SK-N-SH (cell line): ENCODE data around the gene AGFG2. TPM values are rescaled to one million over a fixed set of nuclear protein-coding genes. Genes with fewer than 3 reads are reported as not detected.
"Not testable (repeated sequence)": the region's sequence is repeated elsewhere in the genome, so short reads cannot be mapped to it uniquely, and the experiment has no call there.

Source experiments
- CTCF ChIA-PET: fragments of 300-600, 350-600 bp; formaldehyde crosslinking; extraction: SDS; loops from one replicate; lab custom pipeline; 2021; lab: Yijun Ruan, JAX
- POLR2A ChIA-PET: fragments of 350-600 bp; sonication (Branson Sonifier 250); formaldehyde crosslinking; extraction: SDS; loops from one replicate; lab custom pipeline; 2020; ENCODE audit warnings: antibody characterized with exemption, inconsistent platforms; lab: Yijun Ruan, JAX
- DNase-seq: peaks from one replicate; pipeline ENCODE4 v3.0.0; 2012
- H2AFZ ChIP-seq: fragments of 200-600 bp; sonication (generic); 2 replicates; pipeline ENCODE4 v1.8.1; 2016; ENCODE audit warnings: antibody characterized with exemption, mild to moderate bottlenecking, low read depth
- H3F3A ChIP-seq: fragments of 200-600 bp; sonication (generic); replicated peaks from 2 replicates; pipeline ENCODE3; 2016; ENCODE audit warnings: antibody characterized with exemption, mild to moderate bottlenecking; ENCODE audit not compliant: insufficient read depth
- H3K27ac ChIP-seq, 2 experiments: fragments of 200-500 bp in 1 of 2; fragments of 200-600 bp in 1 of 2; sonication (Bioruptor generic) in 1 of 2; sonication (generic), shearing (Covaris generic) in 1 of 2; 2 replicates each; pipeline versions ENCODE4 v1.5.1 to v1.6.1; 2014 to 2016; ENCODE audit warnings: low read depth in 2 of 2, inconsistent platforms in 1 of 2, low read length in 1 of 2, mild to moderate bottlenecking in 1 of 2, mixed read lengths in 1 of 2
- H3K27me3 ChIP-seq: fragments of 200-600 bp; sonication (generic), shearing (Covaris generic); 2 replicates; pipeline ENCODE4 v1.6.1; 2016; ENCODE audit warnings: mixed run types; ENCODE audit not compliant: insufficient read depth
- H3K36me3 ChIP-seq, 2 experiments: fragments of 200-500 bp in 1 of 2; fragments of 200-600 bp in 1 of 2; sonication (Bioruptor generic) in 1 of 2; sonication (generic) in 1 of 2; replicated peaks in 1 of 2; 2 replicates each; pipeline versions ENCODE3 to v1.5.1; 2014 to 2016; ENCODE audit warnings: low read length in 1 of 2, mild to moderate bottlenecking in 1 of 2; ENCODE audit not compliant: insufficient read depth in 2 of 2, control insufficient read depth in 1 of 2
- H3K4me1 ChIP-seq, 2 experiments: fragments of 200-500 bp in 1 of 2; fragments of 200-600 bp in 1 of 2; sonication (Bioruptor generic) in 1 of 2; sonication (generic), shearing (Covaris generic) in 1 of 2; 2 replicates each; pipeline versions ENCODE4 v1.5.1 to v1.6.1; 2014 to 2016; ENCODE audit warnings: low read depth in 1 of 2, low read length in 1 of 2, mixed run types in 1 of 2; ENCODE audit not compliant: insufficient read depth in 2 of 2, control insufficient read depth in 1 of 2
- H3K4me2 ChIP-seq: fragments of 200-600 bp; sonication (generic), shearing (Covaris generic); 2 replicates; pipeline ENCODE4 v1.6.1; 2017; ENCODE audit warnings: mixed run types
- H3K4me3 ChIP-seq, 2 experiments: fragments of 200-500 bp in 1 of 2; fragments of 200-600 bp in 1 of 2; sonication (Bioruptor generic) in 1 of 2; sonication (generic), shearing (Covaris generic) in 1 of 2; 2 replicates each; pipeline versions ENCODE4 v1.5.1 to v1.8.1; 2014 to 2016; ENCODE audit warnings: low read depth in 2 of 2, inconsistent platforms in 1 of 2, low read length in 1 of 2, mild to moderate bottlenecking in 1 of 2, mixed read lengths in 1 of 2, moderate library complexity in 1 of 2
- H3K79me2 ChIP-seq: fragments of 200-600 bp; sonication (generic); 2 replicates; pipeline ENCODE4 v1.8.1; 2017; ENCODE audit warnings: mild to moderate bottlenecking; ENCODE audit not compliant: insufficient read depth
- H3K9ac ChIP-seq: fragments of 200-600 bp; sonication (generic); 2 replicates; pipeline ENCODE4 v1.6.1; 2017; ENCODE audit warnings: mixed run types
- H3K9me2 ChIP-seq: fragments of 200-600 bp; sonication (generic); 2 replicates; pipeline ENCODE4 v1.6.1; 2017; ENCODE audit warnings: mixed run types
- H3K9me3 ChIP-seq: fragments of 200-600 bp; sonication (generic); 2 replicates; pipeline ENCODE4 v1.6.1; 2017; ENCODE audit warnings: mixed run types, mild to moderate bottlenecking, moderate library complexity
- H4K20me1 ChIP-seq: fragments of 200-600 bp; sonication (generic); 2 replicates; pipeline ENCODE4 v1.6.1; 2017; ENCODE audit warnings: mild to moderate bottlenecking, mixed run types; ENCODE audit not compliant: insufficient read depth
- CTCF ChIP-seq: fragments of 200-600 bp; sonication (generic); IDR thresholded peaks from 2 replicates; pipeline ENCODE4 v1.6.1; 2017; ENCODE audit warnings: antibody characterized with exemption, mild to moderate bottlenecking, moderate library complexity
- EZH2phosphoT487 ChIP-seq: fragments of 200-600 bp; sonication (generic); IDR thresholded peaks from 2 replicates; pipeline ENCODE4 v1.6.1; 2017; ENCODE audit warnings: low read depth, mixed run types, mild to moderate bottlenecking, antibody characterized with exemption, moderate library complexity, borderline replicate concordance
- FOXJ3 ChIP-seq: sonication (generic); formaldehyde crosslinking; IDR thresholded peaks from 2 replicates; pipeline ENCODE4 v1.5.1; 2020; ENCODE audit warnings: mild to moderate bottlenecking, missing genetic modification reagents
- FOXM1 ChIP-seq: IDR thresholded peaks from 2 replicates; pipeline ENCODE4 v1.4.0; 2012; ENCODE audit warnings: low read depth, mild to moderate bottlenecking
- GATA2 ChIP-seq: sonication (generic); formaldehyde crosslinking; IDR thresholded peaks from 2 replicates; pipeline ENCODE4 v1.5.0; 2020; ENCODE audit warnings: mild to moderate bottlenecking, missing genetic modification reagents
- JUND ChIP-seq: IDR thresholded peaks from 2 replicates; pipeline ENCODE4 v1.4.0; 2012
- NRF1 ChIP-seq: IDR thresholded peaks from 2 replicates; pipeline ENCODE4 v1.6.1; 2012; ENCODE audit warnings: low read depth, mild to moderate bottlenecking, low read length
- PBX3 ChIP-seq: IDR thresholded peaks from 2 replicates; pipeline ENCODE4; 2012
- POLR2AphosphoS5 ChIP-seq: IDR thresholded peaks from 2 replicates; pipeline ENCODE4 v1.6.1; 2012; ENCODE audit warnings: low read depth, low read length
- RAD21 ChIP-seq: IDR thresholded peaks from 2 replicates; pipeline ENCODE4 v1.6.1; 2012; ENCODE audit warnings: mild to moderate bottlenecking, low read length
- RCOR1 ChIP-seq: fragments of 150-350 bp; IDR thresholded peaks from 2 replicates; pipeline ENCODE4 v1.6.1; 2017; ENCODE audit warnings: antibody characterized with exemption, low read length
- REST ChIP-seq: IDR thresholded peaks from 2 replicates; pipeline ENCODE4 v1.6.1; 2012; ENCODE audit warnings: mild to moderate bottlenecking, low read depth, low read length, moderate library complexity
- TEAD4 ChIP-seq: IDR thresholded peaks from 2 replicates; pipeline ENCODE4 v1.4.0; 2012; ENCODE audit warnings: mild to moderate bottlenecking, borderline replicate concordance; ENCODE audit not compliant: insufficient read depth
- WGBS: methylation state at CpG from one replicate; pipeline ENCODE4 v1.1.6; 2017; ENCODE audit warnings: low lambda C conversion rate; 5-methylcytosine and 5-hydroxymethylcytosine counted together
- polyA plus RNA-seq, 3 experiments: library from polyadenylated mRNA; depleted of rRNA; stranded (reverse); fragments of >200 nt; gene quantifications; 2 replicates each; pipeline ENCODE4 v1.2.3, GENCODE V29; 2012

AGFG2 gene
- polyA plus RNA-seq, 1 of the 3 experiments (the other 2 are of a cell fraction), result 23.1 TPM

- TF ChIP-seq PBX3 (no peak), TEAD4 (no peak), CTCF (no peak)
Observed at GRCh38 chr7:100540073-100540723, 1.2 kb downstream of the AGFG2 start (continued).

GRCh38 chr7:100541309-100541708 lies 2.3 kb downstream of the AGFG2 start:
- POLR2A ChIA-PET, result interaction anchor here (0.6 kb wide), 1 partner anchor 67 kb away, joined by 3 read pairs; no protein-coding TSS in a partner anchor
- 88% methylated on average over 7 of the region's 7 CpGs for WGBS
- CTCF ChIA-PET, result interaction anchor here (0.9 to 19.1 kb wide), 6 partner anchors 12 to 151 kb away, joined by 3 to 353 read pairs (median 10); partner anchors contain the start of gene NYAP1

GRCh38 chr7:100543586-100543985 lies 4.6 kb downstream of the AGFG2 start:
- Histone ChIP-seq H3K27me3 (no peaks in the 10 kb centered on the region), H3K79me2 (peaks cover 27% of the 10 kb centered on the region; the same call in 1 of the 2 replicates), H3K4me3 (no peak overlapping the region), H3K9me2 (no peaks in the 10 kb centered on the region), H2AFZ (no peak overlapping the region), H3K27ac (no peak overlapping the region), H3K9ac (no peak overlapping the region), H3F3A (peaks cover 36% of the 10 kb centered on the region), H3K36me3 (no peaks in the 10 kb centered on the region), H3K4me2 (no peak overlapping the region), H4K20me1 (no peaks in the 10 kb centered on the region), H3K4me1 (peaks cover 36 to 48% of the 10 kb centered on the region in 2 experiments), H3K9me3 (no peaks in the 10 kb centered on the region)
- ChIA-PET CTCF (interaction anchor here (1.2 to 19.1 kb wide), 6 partner anchors 10 to 89 kb away, joined by 3 to 353 read pairs (median 6); partner anchors contain the start of gene NYAP1), POLR2A (no interaction called here)
- no peak for DNase-seq
- 93% methylated on average over 1 of the region's 1 CpG for WGBS
- TF ChIP-seq EZH2phosphoT487 (no peak), REST (no peak), RCOR1 (no peak), JUND (no peak), PBX3 (no peak), FOXM1 (no peak), RAD21 (no peak), CTCF (no peak), NRF1 (no peak), GATA2 (CRISPR knock-in tag) (no peak), POLR2AphosphoS5 (no peak), FOXJ3 (no peak)

More at GRCh38 chr7:100541309-100541708, 2.3 kb downstream of the AGFG2 start:
- not testable (repeated sequence) for H2AFZ ChIP-seq, H3K27ac ChIP-seq, H3K27me3 ChIP-seq, H3K4me3 ChIP-seq, H3K4me2 ChIP-seq, H3K36me3 ChIP-seq, DNase-seq, H3K9ac ChIP-seq, H3K9me2 ChIP-seq, H3K9me3 ChIP-seq, H4K20me1 ChIP-seq
- peaks cover 14 to 32% of the 10 kb centered on the region in 2 experiments for H3K4me1 ChIP-seq
- peaks cover 16% of the 10 kb centered on the region; the same call in 1 of the 2 replicates for H3K79me2 ChIP-seq
- H3F3A ChIP-seq, result peaks cover 26% of the 10 kb centered on the region
